HG02852 (cell line): ENCODE results near the gene NMT2.

Source experiments
- ATAC-seq: cut with Tn5 transposase; IDR thresholded peaks from one replicate; pipeline ENCODE4 v1.9.1; 2021; ENCODE audit warnings: mild to moderate bottlenecking, moderate library complexity; ENCODE audit not compliant: unreplicated experiment

Gene NMT2

DNA sequence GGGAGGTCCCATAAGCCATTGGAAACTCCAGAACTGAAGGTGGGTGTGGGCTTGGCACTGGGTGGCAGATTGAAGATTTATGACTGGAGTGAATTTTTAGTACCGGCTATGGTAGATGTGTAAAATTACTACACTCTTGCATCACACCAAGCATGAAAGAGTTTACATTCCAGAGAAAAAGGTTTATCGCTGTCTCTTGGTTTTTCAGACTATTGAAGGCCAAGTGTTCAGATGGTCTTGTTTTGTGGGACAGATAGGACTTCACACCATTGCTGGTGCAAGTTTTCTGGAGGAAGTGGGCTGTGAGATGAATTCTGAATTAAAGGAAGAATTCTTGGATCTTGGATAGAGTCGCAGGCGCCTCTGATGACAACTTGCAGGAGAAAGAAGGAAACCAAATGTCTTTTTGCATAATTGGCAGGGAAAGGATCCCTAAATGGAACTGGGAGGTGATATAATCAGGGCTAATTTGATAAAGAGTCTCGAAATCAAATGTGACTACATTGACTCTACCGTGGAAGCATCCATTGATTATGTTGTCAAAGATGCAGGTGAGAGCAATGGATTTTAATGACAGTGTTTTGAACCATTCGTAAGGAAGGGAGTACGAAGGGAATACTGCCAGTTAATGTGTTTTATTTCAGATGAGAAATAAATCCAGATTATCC lies 14.2 kb upstream of the NMT2 start:
- ATAC-seq: no peak

DNA sequence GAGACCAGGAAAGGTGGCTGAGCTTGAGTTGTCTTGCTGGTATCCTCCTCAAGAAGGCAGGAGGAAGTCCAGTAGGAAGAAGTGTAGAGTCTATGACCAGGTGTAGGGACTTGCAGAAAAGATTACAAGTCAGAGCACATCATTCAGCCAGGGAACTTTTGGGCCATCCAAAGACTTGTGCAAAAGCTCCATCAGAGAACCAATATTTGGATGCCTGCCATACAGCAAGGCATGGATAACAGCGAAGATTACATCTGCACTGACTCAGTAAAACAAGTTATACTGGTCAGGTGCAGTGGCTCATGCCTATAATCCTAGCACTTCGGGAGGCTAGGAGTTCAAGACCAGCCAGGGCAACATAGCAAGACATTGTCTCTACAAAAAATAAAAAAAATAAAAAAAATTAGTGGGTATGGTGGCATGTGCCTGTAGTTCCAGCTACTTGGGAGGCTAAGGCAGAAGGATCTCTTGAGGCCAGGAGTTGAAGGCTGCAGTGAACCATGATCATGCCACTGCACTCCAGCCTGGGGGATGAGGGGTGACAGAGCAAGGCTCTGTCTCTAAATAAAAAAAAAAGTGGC lies 13.2 kb upstream of the NMT2 start:
- ATAC-seq: no peak

DNA sequence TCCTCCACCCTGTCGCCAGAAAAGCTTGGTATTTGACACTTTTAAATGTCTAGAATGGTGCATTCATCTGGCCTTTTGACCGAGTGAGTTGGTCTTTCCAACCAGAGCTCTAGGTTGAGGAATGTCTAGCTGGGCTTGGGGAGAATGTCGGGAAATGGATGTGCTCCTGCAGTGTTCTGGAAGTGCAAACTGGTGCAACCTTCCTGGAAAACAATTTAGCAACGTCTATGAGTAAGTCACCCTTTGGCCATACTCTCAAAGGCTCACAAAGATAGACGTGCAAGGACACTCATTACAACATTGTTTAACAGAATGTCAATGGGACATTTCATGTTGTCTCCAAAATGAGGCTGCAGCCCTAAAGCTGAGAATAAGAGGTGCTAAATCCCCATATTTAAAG lies 12.2 kb upstream of the NMT2 start:
- ATAC-seq: no peak

DNA sequence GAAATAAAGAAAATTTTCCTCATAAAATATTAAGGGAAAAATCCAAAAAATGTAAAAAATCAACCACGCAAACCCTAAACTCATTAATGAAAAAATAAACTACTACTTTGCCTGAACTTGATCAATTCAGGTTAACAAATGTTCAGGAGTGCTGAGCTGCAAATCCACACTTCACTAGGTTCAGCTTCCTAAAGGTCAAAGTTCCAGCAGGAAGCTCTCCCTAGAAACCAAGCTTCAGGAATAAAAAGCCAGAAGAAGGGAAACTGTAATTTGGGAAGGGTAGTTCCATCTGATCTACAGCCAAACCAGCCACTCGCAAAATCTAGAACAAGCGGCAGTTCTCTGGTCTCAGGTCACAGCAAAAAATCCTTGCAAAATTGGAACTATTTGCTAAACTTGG lies 7.8 kb upstream of the NMT2 start:
- no peak for ATAC-seq

GRCh38 chr10:15175587-15175986 lies 7.1 kb upstream of the NMT2 start:
- ATAC-seq: no peak

DNA sequence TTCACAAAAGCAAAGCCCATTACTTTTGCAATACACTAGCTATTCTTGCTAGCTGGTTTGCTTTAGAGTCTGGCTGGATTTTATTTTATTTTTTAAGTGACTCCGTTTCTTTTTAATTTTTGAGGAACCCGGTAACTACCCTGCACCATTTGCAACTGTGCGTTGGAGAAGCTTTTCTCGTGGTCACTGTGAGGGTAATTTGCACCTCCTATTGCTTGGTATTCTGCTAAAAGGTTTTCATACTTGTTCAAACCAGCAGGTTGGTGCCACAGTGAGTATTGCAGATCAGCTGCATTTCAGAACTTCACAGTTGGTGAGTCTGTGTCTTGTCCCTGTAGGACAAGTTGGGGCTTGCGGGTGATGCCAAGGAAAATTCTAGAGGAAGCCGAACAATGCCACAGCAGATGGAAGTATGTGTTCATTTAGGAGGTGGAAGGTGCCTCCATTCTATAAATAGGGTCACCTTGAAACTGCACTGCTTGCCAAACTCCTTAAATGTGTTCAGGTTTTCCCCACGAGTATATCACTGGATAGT lies 3.9 kb upstream of the NMT2 start:
- no peak for ATAC-seq

- ATAC-seq: no peak
Measured at GRCh38 chr10:15169555-15170401, 1.3 kb upstream of the NMT2 start.

DNA sequence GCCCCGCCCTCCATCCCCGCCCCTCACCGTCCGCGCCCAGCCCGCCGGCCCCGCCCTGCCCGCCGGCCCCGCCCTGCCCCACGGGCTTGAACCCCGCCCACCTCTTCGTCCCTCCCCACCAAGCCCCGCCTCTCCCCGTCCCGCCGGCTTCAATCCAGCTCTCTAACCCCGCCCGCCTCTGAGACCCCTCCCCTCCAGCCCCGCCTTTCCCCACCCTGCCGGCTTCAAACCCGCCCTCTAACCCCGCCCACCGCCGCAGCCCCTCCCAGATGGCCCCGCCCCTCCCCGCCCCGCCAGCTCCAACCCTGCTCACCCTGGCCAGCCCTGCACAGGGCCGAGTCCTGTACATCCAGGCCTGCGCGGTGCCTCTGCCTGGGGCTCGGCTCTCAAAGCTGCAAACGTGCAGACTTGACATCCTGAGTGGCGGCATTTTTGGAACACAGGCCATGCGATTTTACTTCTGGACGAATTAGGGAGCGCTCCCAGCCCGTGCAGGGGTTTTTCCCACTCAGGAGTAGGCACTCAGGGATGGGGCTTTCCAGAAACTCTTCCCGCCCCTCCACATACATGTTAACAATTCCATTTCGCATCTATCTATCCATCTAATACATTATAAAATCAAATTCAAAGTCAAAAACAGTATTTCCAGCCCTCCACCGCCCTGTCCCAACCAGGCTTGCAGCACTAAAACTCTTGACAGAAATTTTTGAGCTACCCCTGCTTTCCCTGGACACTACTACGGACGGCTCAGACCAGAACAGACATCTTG lies 477 bp upstream of the NMT2 start:
- ATAC-seq: peak; percentile 44

DNA sequence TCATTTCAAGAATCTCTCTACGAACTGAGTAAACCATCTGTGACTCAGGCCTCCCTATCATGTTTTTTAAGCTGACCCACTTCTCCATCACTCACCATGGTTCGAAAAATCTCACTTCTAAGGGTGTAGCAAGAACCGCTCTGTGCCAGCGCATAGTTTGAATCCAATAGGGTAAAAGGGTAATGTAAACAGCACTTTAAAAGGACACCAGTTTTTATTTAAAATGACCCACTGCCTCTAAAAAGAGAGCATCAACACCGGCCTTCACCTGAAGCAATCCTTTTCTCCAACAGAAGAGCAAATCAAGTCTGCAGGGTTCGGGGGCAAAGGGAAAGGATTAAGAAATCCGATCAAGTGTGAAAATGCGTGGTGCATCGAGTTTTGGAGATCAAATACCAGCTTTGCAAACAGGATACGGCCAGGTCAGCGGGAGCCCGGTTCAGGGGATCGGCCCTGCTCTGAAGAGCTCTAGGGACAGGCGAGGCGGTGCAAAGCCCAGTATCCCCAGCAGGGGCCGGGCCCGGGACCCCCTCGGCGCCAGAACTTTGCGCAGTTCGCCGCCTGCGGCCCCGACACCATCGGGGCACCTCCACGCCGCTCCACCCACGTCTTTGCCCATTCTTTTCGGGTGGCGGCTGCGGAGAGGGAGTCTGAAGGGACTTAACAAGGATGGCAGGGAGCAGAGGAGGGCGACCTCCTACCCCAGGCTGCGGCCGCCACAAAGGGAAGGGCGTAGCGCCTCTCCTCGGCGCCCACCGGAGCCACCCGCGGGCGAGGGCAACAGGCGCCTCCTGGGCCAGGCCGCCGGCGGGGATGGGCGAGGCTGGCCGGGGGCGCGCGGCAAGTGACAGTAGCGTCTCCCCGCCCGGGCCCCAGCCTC lies 842 bp downstream of the NMT2 start:
- ATAC-seq: peak; percentile 40

DNA sequence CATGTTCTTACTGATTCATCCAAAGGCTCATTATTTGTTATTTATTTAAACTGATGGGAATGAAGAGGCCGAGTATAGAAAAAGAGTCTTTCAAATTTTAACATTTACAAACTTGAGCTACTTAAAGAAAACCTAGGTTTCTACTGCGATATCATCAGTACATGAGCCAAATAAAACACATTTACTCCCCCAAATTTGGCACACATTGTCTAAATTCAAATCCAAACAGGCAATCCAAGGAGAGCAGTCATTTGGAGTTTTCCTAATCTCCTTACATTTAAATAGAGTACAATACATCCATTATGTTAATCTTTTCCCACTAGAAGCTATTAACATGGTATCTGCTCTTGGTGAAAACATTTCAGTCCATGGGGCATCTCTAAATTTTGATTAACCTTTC lies 2.2 kb downstream of the NMT2 start:
- ATAC-seq: no peak

- no peak for ATAC-seq
Measured at GRCh38 chr10:15163253-15163828, 5.2 kb downstream of the NMT2 start.

DNA sequence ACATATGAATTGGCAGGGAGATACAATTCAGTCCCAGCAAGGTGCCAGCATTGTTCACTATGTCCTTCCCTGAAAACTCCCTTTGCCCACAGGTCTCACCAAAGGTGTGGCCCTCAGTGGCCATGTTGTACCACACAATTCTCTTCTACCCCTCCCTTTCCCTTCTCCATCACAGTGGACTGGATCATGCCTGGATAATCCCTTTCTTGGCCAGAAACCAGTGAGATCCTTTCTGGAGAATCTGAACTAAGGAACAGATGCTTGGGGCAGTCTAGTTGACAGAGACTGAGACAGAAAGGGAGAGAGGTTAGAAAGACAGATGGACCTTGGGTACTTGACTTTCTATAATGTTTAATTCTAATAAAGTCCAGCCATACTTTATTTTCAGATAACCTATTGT lies 9.5 kb downstream of the NMT2 start:
- no peak for ATAC-seq

DNA sequence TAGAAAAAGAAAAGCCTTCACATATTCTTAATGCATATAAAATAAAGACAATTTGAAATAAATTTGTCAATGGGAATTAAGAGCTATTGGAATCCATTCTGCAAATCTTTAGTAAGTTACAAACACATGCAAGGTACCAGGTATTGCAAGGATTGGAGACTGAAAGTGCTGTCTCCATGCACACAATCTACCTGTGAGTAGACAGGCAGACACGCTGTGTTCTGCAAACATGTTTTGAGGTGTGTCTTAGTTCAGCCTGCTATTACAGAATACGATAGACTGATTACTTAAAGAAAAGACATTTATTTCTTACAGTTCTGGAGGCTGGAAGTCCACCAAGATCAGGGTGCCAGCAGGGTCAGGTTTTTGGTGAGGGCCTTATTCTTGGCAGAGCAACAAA lies 10.0 kb downstream of the NMT2 start:
- ATAC-seq: no peak

DNA sequence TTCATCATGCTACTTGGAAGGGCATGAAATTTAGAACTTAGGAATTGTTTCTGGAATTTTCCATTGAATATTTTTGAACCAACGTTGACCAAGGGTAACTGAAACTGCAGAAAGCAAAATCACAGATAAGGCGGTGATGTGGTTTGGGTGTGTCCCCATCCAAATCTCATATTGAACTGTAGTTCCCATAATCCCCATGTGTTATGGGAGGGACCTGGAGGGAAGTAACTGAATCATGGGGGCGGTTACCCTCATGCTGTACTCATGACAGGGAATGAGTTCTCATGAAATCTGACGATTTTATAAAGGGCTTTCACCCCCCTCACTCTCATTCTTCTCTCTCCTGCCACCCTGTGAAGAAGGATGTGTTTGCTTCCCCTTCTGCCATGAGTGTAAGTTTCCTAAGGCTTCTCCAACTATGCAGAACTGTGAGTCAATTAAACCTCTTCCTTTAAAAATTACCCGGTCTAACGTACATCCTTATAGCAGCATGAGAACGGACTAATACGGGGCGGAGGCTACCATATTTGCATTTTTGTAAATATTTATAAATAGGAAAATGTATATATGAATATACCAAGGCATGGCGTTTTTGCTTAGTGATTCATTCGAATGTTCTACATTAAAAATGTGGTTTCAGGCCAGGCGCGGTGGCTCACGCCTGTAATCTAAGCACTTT lies 12.4 kb downstream of the NMT2 start:
- no peak for ATAC-seq

GRCh38 chr10:15152556-15152955 lies 15.9 kb downstream of the NMT2 start:
- ATAC-seq: no peak

DNA sequence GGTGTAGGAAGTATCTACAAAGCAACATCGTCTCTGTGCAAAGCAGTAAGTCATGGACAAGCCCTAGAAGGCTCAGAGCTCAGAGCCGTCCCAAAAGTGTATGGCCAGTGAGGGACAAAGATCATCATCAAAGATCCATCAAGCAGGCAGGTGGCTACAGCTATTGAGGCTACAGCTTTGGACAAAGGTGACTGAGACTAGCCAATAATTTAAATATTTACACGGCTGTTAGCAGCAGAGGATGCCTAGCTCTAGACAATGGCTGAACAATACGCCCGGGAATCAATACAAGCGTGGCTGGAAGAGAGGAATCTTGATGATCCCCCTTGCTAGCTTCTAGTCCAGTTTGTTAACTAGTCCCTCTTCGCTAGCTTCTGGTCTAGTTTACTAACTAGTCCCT lies 17.9 kb downstream of the NMT2 start:
- no peak for ATAC-seq

- no peak for ATAC-seq
Measured at GRCh38 chr10:15149042-15149771, 19.3 kb downstream of the NMT2 start.

DNA sequence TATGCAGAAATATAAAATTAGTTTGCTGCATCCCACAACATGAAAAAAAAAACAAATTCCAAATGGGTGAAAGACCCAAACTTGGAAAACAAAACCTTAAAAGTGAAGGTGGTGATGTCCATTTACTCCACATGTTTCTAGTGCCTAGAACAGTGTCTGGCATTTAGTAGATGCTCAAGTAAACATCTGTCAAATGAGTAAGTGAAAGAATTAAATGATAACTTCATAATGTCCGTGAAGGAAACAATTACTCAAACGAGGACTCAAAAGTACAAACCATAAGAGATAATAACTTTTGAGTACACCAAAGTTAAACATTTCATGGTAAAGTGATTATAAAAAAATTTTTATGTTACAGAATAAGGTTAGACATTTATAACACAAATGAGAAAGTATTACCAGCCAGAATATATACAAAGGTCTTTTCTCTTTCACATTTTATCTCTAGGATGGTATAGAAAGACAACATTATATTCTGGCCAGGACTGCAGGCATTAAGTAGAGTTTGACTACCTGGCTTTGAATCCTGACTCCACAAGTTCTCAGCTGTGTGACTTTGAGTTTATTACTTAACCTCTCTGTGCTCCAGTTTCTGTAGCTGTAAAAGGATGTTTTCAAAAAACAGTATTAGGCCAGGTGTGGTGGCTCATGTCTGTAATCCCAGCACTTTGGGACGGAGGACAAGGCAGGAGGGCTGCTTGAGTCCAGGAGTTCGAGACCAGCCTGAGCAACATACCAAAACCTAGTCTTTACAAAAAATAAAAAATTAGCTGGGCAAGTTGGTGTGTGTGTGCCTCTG lies 20.7 kb downstream of the NMT2 start:
- no peak for ATAC-seq
